DMS53 treated with DMSO at 0.1 percent for 48 hours (cell line): ENCODE data around the gene NF2.

Experiments
- DNase-seq: peaks from one replicate; lab custom pipeline; 2025; ENCODE audit not compliant: unreplicated experiment; lab: John Stamatoyannopoulos, UW

Gene NF2

DNA sequence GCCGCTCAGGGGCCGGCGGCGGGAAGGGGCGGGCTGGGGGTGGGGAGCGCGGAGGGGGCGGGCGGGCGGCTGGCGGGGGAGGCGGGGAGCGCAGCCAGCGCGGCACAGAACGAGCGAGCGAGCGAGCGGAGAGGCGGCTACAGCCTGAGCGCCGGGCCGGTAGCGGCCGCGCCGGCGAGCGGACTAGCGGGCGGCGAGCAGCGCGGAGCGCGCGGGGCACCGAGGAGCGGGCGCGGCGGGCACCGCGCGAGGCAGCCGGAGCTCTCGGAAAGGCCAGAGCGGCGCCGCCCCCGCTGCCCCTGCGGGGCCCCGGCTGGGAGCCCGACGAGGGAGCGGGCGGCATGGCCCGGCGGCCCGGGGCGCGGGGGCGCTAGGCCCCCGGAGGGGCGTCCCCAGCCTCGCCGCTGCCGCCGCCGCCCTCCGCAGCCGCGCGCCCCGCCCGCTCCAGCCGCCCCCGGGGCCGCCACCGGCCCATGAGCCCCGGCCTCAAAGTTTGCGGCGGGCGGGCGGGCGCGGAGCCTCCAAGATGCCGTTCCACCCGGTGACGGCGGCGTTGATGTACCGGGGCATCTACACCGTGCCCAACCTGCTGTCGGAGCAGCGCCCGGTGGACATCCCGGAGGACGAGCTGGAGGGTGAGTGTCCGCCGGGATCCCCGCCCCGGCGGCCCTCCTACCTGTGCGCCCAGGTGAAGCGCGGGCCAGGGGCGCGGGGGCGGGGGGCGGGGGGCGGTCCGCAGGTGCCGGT, 116.6 kb downstream of the NF2 start, which contains the start of gene CABP7:
CABP7 (plus strand) TSS at position 105 of the 747 bp plus-strand sequence; CDS start at position 527, 422 bp downstream.
- no peak for DNase-seq

DNA sequence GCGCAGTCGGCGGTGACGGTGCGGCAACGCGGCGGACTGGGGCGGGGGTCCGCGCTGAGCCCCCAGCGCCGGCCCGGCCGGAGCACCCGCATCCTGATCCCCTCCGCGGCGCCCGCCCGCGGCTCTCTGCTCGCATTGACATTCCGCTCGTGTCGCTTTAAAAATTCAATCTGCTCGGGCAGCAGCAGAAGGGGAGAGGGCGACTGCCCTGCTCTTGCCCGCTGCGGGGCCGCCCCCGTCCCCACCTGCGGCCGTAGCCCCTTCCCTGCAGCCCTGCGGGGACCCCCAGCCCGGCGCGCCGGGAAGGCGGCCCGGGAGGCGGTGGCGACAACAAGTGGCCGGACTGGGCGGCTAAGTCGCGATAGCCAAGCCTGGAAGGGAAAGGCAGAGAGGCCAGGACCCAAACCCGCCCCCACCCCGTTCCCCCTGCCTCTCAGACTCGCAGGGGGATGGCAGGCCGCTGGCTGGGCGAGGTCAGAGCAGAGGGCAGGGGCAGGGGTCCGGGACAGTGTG, 117.4 kb downstream of the NF2 start:
- no peak for DNase-seq

DNA sequence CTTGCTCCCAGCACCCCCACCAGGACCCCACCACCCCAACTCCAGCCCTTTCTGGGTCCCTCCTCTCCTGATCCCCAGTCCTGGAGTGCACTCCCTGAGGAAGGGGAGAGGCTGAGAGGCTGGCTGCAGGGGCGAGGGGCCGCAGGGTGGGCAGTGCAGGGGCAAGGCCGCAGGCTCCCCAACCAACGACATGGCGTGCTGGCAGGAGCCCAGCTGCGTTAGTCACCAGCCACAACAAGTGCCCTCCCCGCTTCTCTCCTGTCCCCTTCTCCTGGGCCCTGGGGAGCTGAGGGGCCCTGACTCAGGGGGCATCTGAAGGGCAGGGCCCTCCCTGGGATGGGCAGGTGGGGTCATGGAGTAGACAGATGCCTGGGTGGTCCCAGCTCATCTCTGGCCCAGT, 118.7 kb downstream of the NF2 start:
- DNase-seq: no peak

DNA sequence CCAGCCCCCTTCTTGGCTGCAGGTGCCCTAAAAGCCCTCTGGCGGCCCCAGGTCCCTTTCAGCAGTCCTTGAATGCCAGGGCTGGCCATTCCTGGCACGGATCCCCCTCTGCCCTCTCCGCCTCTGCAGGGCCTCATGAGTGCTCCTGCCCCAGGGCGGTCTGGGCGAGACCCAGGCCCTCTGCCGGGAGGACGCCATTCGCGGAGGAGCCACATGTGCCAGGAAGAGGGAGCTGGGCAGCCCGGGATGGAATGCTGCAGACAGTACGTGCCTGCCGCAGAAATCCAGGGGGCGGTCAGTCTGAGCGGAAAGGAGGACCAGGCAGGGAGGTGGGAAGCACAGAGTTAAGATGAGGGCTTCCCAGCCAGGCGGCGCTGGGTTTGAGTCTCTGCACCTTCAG, 119.2 kb downstream of the NF2 start:
- DNase-seq: no peak

DNA sequence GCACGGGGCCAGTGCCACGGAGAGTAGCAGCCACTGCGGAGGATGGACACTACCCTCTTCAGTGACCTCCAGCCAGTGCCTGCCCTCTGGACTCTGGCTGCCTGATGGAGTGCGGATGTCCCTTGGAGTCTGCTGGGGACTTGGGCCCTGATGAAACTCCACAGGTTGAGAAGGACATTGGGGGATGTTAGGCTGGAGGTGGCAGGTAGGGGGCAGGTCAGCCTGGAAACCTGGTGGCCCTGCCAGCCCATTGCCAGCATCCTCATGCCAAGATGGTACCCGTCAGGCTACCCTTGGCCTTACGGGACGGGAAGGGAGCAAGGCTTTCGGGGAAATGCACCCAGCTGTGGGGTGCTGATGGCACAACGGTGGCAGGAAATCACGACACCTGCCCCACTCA, 120.3 kb downstream of the NF2 start:
- DNase-seq: no peak

DNA sequence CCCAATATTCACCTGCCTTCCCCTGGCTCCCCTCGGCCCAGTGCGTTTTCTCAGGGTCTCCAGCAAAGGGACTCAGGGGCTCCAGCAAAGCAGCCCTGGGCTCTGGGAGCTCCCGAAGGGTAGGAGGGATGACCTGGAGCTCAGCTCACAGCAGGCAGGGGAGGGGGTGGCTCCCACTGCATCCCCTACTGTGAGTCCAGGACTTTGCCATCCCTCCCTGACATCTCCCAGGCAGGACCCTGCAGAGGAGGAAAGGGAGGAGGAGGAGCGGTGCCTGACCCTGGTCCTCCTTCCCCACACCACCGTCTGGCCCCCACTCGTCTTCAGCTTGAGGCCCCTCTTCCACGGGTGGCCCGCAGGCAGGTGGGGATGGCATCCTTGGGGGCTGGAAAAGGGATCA, 121.4 kb downstream of the NF2 start:
- DNase-seq: no peak

DNA sequence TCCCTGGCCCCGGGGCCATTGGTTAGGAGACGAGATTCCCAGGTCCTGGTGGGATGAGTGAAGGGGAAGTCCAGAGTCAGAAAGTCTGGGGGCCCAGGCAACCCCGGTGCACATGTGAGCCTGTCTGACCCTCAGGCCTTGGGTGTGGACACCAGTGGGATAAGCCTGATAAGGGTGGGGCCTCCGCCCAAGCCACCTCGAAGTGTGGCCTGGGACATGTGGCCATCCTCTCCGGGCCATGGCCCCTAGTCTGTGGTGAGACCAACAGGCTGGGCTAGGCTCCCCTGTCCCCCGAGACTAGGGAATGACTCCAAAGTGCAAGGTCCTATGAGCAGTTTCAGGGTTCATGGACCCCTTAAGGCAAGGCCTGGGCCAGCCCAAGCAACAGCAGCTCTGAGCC, 122.7 kb downstream of the NF2 start:
- DNase-seq: no peak

DNA sequence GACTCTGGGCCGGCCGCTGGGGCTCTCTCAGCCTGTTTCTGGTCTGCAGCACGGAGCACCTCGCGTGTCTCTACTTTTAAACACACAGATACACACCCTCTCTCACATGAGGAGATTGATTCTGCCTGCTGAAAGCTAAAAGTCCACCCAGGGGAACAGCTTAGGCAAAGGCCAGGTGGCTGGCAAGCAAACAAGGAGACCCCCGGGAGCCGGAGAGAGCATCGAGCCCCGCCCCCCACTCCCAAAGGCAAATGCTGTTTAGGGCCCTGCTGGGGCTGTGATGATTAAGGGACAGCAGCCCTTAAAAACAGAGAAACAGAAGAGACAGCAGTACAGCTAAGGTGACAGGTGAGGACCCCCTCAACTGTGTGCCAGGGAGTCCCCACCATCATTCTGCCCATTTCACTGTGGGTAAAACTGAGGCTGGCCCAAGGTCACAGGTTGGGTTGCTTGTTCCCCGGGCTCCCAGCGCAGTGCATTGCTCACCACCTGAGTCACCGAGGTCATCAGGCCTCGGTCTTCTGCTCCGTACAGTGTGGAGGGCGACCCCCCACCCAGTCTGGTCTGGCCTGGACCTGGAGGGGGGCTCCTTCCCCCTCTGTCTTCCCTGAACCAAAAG, 123.2 kb downstream of the NF2 start:
- DNase-seq: no peak

DNA sequence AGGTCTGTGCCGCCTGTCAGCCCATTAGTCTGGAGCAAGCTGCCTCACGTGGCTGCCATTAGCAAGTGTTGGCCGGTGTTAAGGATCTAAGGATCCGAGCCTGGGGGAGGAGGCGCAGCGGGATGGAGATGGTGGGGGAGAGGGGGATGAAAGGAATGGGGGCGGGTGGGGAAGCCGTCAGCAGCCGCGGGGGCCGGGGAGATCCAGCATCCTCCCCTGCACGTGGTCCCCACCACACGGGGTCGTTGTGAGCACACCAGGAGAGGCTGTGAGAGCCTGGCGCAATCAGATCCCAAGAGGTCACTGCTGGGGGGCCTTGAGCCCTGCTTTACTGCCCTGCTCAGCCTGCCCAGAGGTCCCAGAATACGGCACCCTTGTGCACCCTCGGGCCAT, 123.7 kb downstream of the NF2 start:
- DNase-seq: no peak

DNA sequence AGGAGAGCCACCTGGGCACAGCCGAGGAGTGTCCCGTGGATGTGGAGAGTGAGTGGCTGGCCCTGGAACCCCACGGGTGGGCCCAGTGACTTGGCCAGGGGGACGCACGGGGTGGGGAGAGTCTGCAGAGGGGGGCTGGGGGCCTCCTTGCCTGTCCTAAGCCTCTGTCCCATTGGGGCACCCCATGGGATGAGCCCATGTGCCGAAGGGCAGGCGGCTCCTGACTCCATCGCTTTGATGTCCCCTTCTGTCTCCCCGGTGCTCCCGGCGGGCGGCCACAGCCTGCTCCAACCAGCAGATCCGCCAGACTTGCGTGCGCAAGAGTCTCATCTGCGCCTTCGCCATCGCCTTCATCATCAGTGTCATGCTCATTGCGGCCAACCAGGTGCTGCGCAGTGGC, 125.7 kb downstream of the NF2 start:
- no peak for DNase-seq

DNA sequence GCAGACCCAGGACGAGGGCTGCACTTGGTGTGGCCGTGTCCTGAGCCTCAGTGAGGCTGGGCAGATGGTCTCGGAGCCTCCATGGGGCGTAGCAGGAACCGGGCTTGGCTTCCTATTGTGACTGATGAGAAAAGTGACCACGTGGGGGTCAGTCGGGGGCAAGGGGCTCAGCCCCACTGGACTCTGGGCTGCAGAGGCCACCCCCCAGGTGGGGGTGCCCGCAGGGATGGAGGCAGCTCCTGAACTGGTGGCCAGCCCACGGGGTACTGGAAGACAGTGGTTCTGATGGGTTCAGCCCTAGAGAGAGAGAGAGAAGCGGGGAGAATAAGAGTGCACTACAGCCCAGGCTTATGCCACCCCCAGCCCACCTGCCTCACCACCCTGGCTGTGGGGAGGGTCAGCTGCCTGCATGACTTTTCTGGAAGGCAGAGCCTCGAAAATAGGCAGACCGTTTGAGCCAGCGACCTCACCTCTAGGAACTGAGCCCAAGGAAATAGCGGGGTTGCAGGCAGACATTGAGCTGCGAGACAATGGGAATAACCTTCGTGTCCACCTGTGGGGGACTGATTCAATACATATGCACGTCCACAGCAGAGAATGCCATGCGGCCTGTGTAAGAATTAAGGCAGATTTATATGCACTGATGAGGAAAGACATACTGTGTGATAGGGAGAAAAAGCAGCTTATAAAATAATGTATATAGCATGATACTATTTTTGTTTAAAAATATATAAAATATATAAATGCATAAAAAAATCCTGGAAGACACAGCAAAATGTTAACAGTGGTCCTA, 127.8 kb downstream of the NF2 start:
- DNase-seq: no peak

DNA sequence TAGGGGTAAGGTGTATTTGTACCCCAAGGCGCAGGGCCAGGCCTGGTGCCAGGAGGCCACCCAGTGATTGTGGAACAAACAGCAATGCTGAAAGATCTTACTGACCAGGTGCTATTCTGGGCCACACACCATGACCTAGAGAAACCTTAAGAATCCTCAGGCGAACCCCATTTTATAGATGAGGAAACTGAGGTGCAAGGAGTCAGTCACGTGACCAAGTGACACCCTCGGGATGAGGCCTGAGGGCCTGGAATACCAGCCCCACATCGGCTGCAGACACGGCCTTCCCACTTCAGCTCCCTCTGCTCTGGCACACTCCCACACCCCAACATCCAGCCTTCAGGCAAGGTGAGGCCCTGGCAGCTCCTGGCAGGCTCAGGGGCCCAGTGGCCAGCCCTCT, 129.4 kb downstream of the NF2 start:
- DNase-seq: no peak

DNA sequence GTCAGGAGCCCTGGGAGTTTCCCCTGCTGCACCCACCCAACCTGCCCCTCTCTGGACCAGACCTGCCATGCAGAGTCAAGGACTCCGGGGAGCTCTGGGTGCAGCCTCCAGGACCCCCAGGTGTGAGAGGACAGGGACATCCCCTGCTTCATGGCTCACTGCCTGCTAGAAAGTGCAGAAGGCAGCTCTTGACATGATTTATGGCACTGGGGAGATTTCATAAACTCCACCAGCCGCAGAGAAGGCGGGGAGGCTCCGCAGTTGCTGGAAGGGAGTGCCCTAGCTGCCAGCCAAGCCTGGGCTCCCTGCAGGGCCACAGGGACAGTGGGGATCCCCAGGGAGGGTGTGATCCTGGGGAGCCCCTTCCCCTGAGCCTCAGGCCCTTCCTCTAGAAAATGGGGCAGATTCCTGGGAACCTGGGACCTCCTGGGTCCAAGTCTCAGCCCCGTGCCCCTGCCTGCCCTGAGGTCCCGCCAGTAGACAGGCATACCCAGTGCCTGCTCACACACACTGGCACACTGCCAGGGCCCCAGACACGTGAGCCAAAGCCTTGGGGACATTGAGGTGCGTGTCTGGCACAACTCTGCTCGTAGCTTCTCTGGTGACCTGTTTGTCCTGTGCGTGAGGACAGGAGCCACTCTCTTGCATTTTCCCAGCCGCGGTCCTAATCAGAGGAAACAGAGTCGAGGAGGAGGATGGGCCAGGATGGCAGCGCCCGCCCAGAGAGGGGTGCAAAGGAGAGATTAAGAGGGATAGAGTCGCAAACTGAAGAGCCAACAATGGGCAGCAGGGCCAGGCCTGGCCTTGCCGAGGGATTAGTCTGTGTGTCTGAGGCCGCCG, 130.1 kb downstream of the NF2 start:
- no peak for DNase-seq

DNA sequence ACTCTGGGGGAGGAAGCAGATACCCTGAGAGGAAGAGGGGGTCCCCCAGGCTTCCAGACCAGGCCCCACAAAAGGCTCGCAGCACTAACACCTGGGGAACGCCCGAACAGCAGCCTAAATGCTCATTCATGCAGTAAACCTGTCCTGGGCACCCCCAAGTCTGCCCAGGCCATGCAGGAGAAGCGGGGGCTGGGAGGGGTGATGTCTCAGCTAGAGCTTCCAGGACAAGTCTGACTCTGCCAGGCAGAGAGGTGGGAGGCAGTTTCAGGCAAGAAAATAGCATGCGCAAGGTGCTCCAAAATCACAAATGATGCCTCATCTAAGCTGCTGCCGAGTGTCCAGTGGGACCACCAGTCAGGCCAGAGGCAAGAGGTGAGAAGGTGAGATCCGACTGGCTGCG, 131.0 kb downstream of the NF2 start:
- DNase-seq: no peak

DNA sequence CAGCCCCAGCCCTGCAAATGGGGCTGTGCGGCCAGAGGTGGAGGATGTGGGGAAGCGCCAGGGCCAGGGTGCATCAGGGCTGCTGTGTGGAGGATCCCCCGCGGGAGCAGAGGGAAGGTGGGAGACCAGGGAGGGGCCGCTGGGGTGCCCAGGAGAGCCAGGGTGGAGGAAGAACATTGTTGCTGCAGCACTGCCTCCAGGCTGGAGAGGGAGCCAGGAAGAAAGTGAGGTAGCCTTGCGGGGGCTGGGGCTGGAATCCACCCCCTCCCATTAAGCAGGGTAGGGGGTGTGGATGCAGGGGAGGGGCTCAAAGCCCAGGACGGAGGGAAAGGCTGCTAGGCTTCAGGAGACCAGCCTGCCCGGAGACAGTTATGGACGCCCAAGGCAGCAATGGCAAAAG, 131.4 kb downstream of the NF2 start:
- DNase-seq: no peak

DNA sequence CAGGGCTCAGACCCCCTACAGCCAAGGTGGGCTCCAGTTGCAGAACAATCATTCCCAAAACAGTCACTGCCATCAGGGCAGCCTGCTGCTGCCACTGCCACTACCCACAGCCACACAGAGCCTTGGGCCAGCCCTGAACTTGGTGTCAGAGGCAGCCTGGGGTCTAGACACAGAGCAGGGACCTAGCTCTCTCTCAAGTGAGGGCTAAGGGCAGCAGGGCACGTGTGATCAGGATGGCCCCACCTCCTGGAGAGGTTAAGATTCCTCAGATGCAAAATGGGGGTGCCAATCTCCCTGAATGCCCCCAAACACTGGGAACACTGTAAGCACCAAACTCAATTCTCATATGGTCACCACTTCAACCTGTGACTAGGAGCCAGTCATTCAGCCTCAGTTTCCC, 132.0 kb downstream of the NF2 start:
- DNase-seq: no peak

DNA sequence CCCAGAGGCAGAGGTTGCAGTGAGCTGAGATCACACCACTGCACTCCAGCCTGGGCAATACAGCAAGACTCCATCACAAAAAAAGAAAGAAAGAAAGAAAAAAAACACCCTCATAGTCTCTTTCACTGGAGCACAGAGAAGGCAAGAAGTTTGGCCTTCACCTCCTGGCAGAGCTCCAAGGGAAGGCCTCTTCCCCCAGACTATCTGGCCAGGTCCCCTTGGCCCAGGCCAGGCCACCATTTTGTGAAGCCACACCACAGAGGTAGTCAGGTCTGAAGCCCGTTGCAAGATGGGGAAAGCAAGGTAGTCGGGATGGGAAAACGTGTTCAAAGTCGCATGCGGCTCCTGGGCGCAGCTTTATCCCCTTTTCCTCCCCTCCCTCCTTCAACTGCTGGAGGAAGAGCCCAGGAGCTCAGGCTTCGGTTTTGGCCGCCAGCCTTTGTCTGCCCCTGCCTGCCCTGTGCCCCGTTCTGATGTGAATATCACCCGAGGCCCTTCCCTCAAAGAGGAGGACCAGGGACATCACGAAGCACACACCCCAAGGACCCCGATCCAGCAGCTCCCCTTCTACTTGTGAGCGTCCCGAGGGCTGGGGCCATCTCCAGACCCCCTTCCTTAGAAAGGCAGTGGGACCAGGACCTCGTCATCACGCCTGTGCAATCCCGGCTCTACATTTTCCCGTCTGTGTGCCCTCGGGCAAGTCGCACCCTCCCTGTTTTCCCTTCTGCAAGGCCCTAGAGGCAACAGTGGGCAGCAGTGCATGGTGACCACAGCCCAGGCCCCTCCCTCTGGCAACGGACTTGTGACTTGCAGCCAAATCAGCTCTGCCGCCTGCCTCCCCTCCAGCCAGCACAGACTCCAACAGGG, 134.1 kb downstream of the NF2 start:
- no peak for DNase-seq

DNA sequence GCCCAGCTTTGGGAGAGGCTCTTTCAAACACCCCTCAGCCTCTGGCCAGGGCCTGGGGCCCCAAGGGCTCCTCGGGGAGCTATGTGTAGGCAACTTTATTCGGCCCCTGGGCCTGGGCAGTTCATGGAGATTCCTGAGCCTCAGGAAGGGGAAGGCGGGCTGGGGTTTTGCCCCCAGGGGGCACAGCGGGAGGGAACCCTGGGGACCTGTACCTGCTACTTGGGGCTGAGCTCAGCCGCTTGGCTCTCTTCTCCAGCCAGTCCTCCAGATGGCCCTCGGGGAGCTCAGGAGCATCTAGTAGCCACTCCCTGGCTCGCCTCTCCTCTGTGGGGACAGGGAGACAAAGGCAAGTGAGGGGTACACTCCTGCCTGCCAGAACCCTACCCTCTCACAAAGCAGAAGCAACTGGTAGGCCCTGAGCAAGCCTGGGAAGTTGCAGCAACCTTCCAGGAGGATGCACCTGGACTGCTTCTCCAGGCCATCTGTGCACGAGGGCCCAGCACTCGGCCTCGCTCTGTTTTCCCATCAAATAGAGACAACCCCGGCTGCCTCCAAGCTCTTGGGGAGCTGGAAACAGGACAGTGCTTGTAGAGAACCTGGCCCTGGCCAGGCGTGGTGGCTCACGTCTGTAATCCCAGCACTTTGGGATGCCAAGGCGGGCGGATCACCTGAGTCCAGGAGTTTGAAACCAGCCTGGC, 134.8 kb downstream of the NF2 start:
- no peak for DNase-seq

DNA sequence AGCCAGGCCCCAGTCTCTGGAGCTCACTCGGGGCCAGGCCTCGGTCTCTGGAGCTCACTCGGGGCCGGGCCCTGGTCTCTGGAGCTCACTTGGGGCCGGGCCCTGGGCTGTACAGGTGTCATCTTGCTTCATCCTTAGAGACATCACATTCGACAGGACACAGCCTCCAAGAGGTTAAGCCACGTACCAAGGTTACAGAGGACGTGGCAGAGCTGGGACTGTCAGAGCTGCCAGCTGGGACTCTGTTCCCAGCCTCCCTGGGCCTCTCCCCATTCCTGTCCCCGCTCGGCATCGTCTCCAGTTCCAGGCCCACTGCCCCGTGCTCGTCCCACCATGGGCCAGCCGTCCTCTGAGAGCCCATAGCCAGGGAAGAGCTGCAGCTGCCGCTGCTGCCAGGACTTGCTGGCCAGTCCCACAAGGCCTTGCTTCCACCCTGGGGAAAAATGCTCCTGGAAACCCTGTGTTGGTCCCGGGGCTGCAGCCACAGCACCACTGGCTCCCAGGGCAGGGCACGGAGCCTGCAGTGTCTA, 136.0 kb downstream of the NF2 start:
- DNase-seq: no peak
